Stimulated activated CD4-positive, alpha-beta T cell treated with anti-CD3 and anti-CD28 coated beads, TNF-alpha, amount 100 ng/mL, for 48 hours (primary cell): ENCODE data around the gene ATE1.
"Not testable (repeated sequence)": the region's sequence is repeated elsewhere in the genome, so short reads cannot be mapped to it uniquely, and the experiment has no call there.

Source experiments
- DNase-seq, 3 donors: peaks; one replicate each; pipeline ENCODE4 v3.0.0-alpha.2; 2020; ENCODE audit warnings: low read depth in 3 of 3

Gene ATE1

DNA sequence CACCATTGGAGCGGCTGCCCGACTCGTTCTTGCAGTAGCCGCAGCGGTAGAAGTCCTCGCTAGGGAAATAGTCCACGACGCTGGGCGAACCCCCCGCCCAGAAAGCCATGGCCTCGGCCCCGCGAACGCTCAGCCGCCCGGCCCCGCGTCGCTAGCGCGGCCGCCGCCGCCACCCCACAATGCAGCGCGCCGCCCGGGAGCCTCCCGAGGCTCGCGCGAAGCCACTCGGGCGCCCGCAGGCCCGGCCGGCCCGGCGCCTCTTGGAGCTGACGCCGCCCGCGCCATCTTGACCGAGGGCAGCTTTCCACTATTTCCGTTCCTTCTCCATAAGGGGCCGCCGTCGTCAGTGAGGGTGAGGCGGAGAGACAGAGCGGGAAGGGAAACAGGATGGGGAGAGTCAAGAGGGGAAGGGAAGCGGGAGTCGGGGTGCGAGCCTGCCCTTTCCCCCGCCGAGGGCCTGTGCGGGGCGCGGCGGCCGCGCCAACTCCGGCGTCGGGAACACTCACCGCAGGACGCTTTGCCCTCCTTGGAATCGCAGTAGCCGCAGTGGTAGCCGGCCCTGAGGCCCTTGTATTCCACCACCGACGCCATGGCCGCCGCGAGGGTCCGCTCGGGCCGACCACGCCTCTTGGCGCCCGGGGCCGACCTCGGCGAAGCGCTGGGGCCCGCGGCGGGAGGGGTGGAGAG is at the start of gene ATE1:
ATE1 (minus strand) TSS at position 191 of the 687 bp plus-strand sequence; CDS start at position 109, 82 bp downstream.
- peak; percentile 71 to 75 (median 71) for DNase-seq

DNA sequence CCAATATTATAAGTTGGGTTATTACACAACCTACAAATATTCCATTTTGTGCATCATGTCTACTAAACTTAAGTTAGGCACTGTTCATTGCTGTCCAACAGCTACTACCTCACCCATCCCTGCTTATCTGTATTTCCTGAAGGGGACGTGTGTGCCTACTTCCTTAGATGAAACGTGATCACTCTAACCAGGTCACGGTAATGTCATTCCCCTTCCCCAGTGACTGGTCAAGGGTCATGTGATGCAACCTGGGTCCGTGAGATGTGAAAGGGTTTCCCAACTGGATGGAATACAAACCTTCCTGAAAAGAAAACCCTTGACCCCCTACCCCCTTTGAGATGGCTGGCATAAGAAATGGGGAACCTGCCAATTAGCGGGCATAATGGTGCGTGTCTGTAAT is 48.8 kb upstream of the ATE1 start:
- no peak for DNase-seq

DNA sequence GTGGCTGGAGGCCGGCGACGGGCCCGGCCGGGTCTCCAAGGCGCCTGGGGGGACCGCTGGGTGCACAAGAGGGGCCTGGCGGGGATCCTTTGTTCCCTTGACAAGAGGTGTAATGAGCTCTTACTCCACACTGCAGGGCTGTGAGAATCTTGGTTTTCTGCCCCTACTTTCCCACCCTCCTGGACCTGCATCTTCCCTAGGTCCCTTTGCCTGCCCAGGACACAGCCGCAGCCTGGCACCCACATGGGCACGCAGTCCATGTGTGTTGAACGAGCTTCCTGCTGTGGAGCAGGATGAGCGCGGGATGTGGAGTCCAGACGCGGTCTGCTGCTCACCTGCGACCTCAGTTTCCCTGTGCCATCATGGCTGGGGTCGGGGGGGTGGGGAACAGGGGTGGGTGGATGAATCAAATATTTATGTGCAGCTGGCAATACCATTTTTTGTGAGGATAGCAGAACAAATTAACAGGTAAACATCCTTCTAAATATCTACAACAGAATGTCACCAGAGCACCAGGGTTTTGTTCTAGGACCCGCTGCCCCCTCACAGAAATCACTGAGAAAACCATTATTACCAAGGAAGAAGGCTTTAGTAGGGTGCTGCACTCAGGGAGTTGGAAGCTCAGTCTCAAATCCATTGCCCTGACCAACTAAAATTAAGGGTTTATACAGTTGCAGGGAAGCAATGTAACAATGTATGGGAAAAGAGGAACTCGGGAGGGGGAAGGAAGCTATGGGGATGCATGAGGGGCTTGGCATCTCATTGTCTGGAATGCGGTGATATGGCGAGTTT is 47.7 kb upstream of the ATE1 start:
- no peak for DNase-seq

DNA sequence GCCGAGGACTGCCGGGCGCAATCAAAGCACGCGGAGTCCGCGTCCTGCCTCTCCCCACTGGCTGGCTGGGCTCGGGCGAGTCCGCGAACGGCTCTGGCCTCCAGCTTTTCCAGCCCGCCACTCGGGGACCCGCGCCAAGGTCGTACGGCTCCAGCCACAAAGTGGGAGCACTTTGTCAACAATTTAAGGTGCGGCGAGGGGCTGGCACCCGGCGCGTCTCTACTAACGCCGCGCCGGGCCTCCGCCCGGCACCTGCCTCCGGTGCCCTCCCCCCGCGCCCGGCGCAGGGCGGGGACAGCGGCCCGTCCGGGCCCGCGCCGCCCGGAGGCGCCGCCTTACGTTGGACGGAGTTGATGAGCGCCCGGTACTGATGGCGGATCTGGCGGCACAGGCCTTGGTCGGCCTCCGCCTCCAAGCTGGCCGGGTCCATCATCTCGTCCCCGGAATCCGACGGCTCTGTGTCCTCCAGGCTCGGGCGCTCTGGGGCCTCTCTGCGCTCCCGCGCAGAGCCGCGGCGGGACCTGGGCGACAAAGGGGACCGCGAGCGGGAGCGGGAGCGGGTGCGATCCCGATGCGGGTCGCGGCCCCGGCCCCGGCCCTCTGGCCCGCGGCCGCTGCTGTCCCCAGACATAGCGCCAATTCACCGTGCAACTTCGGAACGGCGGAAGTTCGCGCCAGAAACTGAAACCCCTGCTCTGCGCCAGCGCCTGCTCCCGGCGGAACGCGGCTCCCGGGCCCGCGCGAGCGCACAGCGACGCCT is 46.9 kb upstream of the ATE1 start, which contains the start of gene NSMCE4A:
NSMCE4A (minus strand) TSS at position 683 of the 760 bp plus-strand sequence; CDS start at position 631, 52 bp downstream.
- DNase-seq: peak; percentile 55 to 62 (median 60)

DNA sequence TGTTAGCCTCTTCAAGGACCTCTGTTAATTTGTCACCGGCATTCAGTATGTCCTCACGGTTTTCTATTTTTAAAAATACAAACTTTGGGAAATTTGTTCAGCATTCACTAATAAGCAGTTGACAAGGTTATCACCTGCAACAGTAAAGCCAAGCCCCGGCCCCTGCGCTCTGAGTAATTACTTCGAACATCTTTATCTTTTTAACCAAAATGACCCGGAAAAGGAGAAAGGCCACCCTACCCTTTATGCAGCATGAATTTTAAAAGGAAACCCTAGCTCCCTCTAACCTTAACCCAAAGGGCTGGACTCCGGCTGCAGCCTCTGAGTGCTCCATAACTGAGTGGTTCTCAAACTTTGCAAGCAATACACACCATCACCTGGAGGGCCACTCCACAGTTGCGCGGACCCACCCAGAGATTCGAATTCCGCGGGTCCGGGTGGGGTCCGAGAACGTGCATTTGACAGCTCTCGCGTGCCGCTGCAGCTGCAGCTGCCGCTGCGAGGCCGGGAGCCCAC is 46.2 kb upstream of the ATE1 start:
- DNase-seq: no peak

DNA sequence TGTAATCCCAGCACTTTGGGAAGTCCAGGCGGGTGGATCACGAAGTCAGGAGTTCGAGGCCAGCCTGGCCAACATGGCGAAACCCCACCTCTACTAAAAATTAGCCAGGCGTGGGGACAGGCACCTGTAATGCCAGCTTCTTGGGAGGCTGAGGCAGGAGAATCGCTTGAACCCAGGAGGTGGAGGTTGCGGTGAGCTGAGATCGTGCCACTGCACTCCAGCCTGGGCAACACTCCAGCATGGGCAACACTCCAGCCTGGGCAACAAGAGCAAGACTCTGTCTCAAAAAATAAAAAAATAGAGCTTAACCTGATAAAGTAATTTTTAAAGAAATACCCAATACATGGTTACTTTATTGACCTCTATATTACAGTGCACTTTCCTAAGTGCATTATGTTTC is 41.3 kb upstream of the ATE1 start:
- DNase-seq: not testable (repeated sequence)

DNA sequence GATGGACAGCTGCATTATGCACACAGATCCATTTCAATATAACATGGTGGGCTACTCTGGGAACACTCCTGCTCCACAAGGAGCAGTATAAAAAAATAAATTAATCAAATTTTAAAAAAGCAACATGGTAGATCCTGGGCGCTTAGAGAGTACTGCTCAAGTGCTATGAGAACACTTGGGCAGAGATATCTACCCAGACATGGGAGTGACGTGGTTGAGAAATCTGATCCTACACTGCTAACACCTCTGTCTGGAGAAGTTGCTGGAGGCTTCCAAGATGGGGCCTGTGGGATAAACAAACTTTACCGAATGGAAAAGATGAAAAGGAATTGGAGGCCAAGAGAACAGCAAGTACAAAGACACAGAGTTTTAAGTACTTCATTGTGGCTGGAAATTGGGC is 38.2 kb upstream of the ATE1 start:
- no peak for DNase-seq

DNA sequence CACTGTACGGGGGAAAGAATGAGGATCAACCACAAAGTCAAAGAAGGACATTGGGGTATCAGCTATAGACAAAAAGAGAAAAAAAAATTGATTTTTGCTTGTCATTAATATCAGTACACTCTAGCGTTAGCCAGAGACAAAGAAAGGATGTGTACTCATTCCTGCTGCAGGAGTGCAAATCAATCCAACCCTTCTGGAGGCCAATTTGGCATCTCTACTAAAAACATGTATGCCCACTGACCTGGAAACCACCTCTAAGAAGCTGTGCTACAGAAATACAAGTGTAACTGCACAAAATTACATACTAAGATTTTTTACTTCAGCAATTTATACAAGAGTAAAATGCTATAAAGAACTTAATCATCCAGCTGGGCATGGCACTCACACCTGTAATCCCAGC is 33.6 kb upstream of the ATE1 start:
- DNase-seq: no peak

DNA sequence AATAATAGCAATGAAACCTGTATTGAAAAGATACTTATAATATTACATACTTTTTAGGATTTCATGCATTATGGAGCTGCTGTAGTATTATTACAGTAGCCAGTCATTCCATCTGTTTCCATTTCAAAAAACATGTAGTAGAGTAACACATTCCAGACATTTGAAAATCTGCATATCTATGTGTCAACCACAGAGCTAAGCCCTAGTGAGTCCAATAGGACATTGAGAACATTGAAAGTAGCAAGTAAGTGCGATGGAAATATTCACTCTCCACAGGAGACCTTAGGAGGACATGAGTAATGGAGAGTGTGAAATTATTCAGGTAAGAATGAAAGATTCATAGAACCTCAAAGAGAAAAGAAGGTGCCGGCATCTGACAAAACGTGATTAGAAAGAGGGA is 31.8 kb upstream of the ATE1 start:
- DNase-seq: no peak

DNA sequence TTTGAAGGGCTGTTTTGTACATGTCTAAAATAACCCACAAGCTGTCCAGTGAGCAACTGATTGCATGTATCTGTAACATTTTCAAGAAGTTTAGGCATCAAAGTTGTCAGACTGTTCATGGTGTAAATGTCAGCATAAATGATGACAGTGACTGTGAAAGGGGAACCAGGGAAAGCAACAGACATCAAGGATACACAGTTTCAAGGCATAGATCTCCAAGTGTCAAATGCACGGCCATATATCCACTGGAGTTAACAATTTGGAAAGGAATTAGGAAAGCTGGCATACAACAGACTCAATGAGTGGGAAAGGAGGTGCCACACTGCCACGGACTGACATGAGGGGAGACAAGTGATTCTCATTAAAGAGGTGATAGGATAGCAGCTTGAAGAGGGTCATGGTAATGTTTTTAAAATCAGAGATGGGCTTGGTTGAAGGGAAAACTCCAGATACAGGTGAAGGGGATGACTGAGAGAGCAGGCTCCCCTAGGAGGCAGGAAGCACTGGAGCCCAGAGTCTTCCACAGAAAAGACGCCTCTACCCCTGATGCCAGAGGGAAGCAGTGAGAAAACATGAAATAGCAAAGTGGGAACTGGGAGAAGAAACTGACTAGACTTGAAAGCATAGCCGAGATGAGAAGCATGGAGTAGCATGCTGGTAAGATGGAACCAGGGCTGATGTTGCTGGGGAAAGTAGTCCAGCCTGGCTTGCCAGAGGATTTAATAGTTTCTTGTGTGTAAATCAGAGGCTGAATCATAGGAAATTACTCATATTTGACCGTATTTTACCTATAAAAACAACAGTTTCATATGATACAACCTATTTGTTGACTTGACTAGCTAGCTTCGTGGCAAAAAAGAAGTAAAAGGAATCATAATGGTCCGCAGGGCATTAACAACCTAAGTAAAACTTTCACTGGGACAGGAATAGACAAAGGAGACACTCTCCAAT is 28.6 kb upstream of the ATE1 start:
- no peak for DNase-seq

DNA sequence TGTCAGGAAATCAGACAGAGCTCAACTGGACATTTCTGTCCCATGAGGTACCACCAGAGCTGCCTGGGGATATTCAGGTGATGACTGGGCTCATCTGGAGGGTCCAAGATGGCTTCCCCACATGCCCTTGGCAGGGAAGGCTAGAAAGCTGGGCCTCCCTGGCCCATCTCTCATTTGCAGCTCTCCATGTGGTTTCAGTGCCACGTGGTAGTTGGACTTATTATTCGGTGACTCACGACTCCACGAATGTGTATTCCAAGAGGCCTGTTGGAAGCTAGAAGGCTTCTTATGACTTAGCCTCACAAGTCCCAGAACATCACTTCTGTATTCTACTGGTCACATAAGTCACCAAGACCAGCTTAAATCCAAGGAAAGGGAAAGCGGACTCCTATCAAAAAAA is 24.4 kb upstream of the ATE1 start:
- DNase-seq: no peak

DNA sequence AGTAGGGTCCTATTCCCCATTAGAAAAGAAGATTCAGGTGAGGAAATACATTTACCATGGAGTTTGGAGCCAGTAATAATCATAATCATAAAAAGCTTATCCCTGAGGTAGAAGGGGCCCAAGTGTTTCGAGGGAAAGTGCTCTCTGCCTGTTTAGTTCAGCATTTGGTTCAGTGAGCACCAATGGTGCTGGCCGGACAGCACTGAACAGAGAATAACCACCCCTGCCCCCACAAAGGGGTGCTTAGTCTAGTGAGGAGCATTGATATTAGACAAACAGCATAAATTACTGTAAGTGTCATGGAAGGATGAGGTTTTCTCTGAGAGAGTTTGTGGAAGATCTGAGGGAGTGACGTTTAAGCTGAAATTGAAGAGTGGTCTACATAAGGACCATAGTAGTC is 21.6 kb upstream of the ATE1 start:
- DNase-seq: no peak

DNA sequence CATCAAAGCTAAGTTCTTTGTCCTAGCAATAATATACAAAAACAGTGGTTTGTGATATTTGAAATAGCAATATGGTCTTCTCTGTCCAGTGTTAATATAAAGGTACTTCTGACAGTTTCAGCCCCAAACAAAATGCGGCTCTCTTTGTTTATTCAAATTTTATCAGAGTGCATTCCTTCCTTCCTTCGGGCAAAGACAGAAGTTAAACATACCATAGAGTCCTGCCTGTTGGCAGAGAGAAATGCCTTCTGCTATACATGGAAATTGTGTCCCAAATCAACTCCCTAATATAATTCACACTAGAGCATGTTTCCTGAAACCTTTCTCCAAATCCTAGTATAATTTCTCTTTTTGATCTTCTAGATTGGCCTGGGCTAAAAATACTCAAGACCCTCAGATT is 21.2 kb upstream of the ATE1 start:
- DNase-seq: no peak

DNA sequence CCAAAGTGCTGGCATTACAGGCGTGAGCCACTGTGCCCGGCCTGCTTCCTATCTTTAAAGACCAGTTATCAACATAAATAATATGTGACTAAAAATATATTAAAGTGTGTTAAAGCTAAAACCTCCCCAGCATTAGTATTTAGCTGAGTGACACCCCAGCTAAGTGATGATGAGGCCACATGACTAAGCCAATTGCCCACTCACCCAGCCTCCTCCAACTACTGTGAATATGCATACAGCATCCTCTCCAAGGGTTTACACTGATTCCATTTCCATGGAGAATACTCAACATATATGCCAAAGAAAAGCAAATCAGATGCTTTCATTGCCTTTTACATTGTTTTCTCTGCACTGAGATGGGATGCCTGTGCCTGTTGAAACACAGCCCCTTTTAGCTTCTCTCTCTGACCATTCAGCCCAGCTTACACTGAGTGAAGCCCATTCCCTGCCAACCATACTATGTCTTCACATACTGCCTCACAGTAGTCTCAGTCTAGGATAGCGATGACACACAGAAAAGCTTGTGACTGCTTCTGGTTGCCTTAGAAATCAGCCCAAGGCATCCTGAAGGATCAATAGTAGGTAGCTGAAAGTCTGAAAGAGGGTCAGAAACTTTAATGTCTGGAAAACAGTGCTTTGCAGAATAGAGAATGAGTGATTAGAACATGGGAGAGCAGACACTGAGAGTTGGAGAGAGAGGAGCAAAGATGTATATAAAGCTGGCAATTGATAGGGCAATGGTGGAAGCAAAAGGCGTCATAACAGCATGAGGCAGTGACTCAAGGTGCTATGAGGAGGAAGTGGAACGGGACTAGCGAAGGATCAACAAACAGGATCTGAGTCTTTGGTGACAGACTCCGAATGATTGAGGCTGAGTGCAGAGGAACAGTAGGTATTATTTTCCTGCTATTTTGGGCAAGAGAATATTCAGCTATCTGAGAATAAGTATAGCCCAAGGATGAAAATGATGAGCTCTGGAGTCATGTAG is 19.8 kb upstream of the ATE1 start:
- DNase-seq: no peak

DNA sequence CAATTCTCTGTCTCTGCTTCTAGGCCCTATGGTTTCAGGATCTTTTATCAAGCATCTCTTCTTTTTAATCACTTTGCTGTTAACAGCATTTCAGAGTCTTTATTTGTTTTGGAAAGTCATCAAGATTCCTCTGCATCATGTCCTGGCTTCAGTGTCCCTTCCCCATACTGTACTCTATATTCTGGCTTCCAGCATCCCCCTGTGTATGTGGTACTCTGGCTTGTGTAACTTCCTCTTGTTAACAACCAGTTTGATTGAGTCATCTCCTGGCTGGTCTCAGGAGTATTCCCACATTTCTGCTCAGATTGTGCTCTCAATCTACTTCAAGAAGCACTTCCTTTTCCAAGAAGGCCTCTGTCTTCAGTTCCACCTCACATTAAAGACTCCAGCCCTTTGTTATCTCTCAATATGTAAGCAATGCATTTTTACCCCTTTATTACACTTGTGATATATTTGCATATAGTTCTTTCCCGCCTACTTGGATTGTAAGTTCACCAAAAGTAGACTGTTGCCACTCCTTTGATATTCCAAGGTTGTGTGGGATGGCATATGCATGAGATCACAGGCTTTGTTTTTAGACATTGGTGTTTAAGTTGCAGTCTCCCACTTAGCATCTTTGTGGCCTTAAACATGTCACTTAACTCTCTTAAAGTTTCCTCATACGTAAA is 15.1 kb upstream of the ATE1 start:
- DNase-seq: no peak

DNA sequence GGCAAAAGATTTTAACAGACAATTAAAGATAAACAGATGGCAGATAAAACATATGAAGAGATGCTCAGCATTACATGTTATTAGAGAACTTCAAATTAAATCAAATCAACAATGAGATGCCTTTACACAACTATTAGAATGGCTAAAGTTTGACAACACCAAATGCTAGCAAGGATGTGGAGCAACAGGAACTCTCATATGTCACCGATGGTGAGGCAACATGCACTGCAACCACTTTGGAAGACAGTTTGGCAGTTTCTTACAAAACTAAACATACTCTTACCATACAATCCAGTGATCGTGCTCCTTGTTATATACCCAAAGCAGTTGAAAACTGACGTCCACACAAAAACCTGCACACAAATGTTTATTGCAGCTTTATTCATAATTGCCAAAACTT is 13.7 kb upstream of the ATE1 start:
- DNase-seq: no peak

DNA sequence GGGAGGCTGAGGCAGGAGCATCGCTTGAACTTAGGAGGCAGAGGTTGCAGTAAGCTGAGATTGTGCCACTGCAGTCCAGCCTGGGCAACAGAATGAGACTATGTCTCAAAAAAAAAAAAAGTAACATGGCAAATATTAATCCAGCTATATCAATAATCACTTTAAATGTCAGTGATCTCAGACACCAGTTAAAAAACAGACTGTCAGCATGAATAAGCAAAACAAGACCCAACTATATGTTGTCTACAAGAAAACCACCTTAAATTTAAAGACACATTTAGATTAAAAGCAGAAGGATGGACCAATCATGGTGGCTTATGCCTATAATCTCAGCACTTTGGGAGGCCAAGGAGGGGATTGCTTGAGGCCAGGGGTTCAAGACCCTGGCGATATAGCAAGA is 8.5 kb upstream of the ATE1 start:
- no peak for DNase-seq

DNA sequence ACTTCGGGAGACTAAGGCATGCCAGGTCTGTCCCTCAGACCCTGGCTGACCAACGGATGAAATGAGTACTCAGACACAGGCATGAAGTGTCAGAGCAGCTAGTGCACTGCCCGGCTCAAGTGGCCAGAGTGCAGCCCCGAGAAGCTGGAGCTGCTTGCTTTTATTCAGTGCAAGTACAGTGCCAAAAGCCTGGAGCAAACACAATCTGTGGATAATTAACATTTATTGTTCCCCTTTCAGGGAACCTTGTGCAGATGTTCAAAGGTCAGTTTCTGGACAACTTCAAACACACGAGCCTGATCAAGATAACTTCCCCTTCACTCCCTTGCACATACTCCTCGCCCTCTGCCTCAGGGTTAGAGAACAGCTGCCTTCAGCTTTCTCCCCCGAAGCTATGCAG is 7.9 kb upstream of the ATE1 start:
- no peak for DNase-seq
